HAP-1 (cell line): Measurements from ENCODE around the gene SELENOT.

ENCODE experiments used
- DNase-seq, 2 experiments: peaks; one replicate each; pipeline ENCODE4 v3.0.0-alpha.2; 2016 to 2020; ENCODE audit warnings: low spot score in 2 of 2
- H3K27me3 ChIP-seq: fragments of 250-450 bp; sonication (Bioruptor Pico); 2 replicates; pipeline ENCODE4 v1.5.1; 2020; ENCODE audit warnings: low read depth, mild to moderate bottlenecking, moderate library complexity
- H3K36me3 ChIP-seq: fragments of 250-450 bp; sonication (Bioruptor Pico); replicated peaks from 2 replicates; pipeline ENCODE4 v1.5.1; 2020; ENCODE audit warnings: mild to moderate bottlenecking
- H3K4me1 ChIP-seq: fragments of 250-450 bp; sonication (Bioruptor Pico); 2 replicates; pipeline ENCODE4 v1.5.1; 2020; ENCODE audit warnings: mild to moderate bottlenecking
- H3K4me3 ChIP-seq: fragments of 250-450 bp; sonication (Bioruptor Pico); 2 replicates; pipeline ENCODE4 v1.5.1; 2020; ENCODE audit warnings: mild to moderate bottlenecking, moderate library complexity
- H3K9me3 ChIP-seq: fragments of 250-450 bp; sonication (Bioruptor Pico); 2 replicates; pipeline ENCODE4 v1.5.1; 2020; ENCODE audit warnings: mild to moderate bottlenecking, moderate library complexity
- in situ Hi-C: fragments of 300-500 bp; cut with MboI; formaldehyde crosslinking; loops from 3 replicates; pipeline ENCODE4 v1.14.3; 2020; ENCODE audit warnings: low sequenced_read_pairs, inconsistent platforms, mixed read lengths

SELENOT gene, protein sequence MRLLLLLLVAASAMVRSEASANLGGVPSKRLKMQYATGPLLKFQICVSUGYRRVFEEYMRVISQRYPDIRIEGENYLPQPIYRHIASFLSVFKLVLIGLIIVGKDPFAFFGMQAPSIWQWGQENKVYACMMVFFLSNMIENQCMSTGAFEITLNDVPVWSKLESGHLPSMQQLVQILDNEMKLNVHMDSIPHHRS

DNA sequence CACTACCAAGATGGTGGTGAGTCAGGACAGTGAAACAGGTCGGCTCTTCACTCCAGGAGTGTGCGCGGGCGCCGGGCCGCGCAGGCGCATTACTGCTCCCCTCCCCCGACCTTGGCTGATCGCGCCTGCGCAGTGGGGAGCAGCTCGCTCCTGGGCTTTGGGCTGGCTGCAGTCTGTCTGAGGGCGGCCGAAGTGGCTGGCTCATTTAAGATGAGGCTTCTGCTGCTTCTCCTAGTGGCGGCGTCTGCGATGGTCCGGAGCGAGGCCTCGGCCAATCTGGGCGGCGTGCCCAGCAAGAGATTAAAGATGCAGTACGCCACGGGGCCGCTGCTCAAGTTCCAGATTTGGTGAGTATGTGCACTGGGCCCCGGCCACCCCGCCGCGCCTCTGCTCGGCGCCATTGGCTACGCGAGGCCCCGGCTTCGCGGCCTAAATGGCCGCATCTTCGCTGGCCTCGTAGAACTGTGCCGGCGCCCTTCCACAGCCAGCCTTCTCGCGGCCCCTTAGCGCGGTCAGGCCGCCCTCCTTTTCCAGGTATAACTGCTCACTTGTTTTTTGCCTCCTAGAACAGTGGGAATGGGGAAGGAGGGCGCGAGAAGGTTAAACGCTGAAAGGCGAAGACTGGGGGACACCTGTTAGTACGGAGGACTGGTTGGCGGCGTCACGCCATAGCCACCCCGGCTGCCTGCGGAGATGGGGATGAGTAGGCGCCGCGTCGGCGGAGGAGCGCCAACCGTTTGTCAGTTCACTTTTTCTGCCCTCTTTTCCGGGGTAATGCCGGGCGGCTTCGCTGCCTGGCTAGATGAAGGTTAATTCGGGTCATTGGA lies at the start of gene SELENOT:
TSS of gene SELENOT (plus strand) at position 169 of the 827 bp plus-strand sequence. CDS start at position 211, 42 bp downstream.
- peaks cover 53% of the 10 kb centered on the region for H3K4me1 ChIP-seq
- no peaks in the 10 kb centered on the region for H3K27me3 ChIP-seq
- peak; percentile 93 to 96 for DNase-seq
- peak within 1 kb of the TSS; percentile 71 for H3K4me3 ChIP-seq
- in situ Hi-C loops: loop anchor here (5.0 to 10.0 kb wide), 2 partner anchors 56 to 161 kb away; partner anchors contain the start of genes EIF2A, SERP1 and SIAH2
- H3K36me3 ChIP-seq: no peaks in the 10 kb centered on the region; the same call in 1 of the 2 replicates
- no peaks in the 10 kb centered on the region for H3K9me3 ChIP-seq

DNA sequence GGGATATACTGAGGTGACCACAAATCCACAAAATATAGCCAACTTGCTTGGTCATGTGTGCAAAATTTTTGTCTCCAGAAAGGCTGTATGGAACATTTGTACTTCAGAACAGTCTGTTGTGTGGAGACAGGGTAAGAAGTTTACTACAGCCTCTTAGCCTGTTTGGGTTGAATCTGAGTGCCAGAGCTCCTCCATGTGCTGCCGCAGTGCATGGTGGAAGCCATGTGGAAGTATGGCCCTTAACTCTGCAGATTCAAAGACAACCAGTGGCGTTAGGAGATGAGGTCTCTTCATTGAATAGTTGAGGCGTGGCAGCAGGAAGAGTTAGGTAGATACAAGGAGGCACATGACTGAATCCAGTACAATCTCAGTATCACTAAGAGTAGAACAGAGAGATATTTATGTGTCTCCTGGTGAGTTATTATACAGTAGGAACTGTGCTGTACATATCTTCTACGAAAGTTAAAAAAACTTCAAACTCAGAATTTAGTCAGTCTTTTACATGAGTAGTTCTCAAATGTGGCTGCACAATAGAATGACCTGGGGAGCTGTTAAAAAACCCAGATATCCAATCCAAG lies 47.2 kb upstream of the SELENOT start:
- in situ Hi-C loops: no loop called here
- no peaks in the 10 kb centered on the region for H3K27me3 ChIP-seq
- H3K4me3 ChIP-seq: no peak overlapping the region
- H3K4me1 ChIP-seq: peaks cover 13% of the 10 kb centered on the region
- H3K9me3 ChIP-seq: no peaks in the 10 kb centered on the region
- peaks cover 28% of the 10 kb centered on the region for H3K36me3 ChIP-seq
- no peak for DNase-seq

GRCh38 chr3:150556792-150557191 lies 46.3 kb upstream of the SELENOT start:
- DNase-seq: no peak
- H3K4me3 ChIP-seq: no peak overlapping the region
- H3K27me3 ChIP-seq: no peaks in the 10 kb centered on the region
- H3K9me3 ChIP-seq: no peaks in the 10 kb centered on the region
- H3K4me1 ChIP-seq: peaks cover 13% of the 10 kb centered on the region
- H3K36me3 ChIP-seq: peaks cover 26% of the 10 kb centered on the region
- in situ Hi-C loops: no loop called here

DNA sequence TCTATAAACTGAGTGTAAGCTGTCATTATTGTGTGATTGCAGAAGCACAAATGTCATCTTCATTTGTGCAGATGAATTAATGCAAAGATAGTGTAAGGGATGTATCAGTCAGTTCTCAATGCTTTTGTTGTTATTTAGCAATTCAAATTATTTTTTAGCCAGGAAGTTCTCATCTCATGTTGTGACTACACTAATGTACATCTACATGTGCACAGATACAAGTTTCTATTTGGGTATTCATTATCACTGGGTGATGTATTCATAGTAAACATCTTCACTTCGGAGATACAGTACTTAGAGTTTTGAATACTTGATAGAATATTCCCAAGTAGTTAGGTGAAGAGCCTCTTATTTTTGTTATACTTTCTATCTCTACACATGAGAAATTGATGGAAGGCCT lies 45.4 kb upstream of the SELENOT start:
- DNase-seq: no peak
- Histone ChIP-seq H3K4me3 (no peak overlapping the region), H3K36me3 (peaks cover 17% of the 10 kb centered on the region), H3K4me1 (peaks cover 13% of the 10 kb centered on the region), H3K9me3 (no peaks in the 10 kb centered on the region), H3K27me3 (no peaks in the 10 kb centered on the region)
- in situ Hi-C loops: no loop called here

- Histone ChIP-seq H3K4me3 (no peak overlapping the region), H3K27me3 (no peaks in the 10 kb centered on the region), H3K9me3 (no peaks in the 10 kb centered on the region), H3K36me3 (peaks cover 28% of the 10 kb centered on the region), H3K4me1 (no peaks in the 10 kb centered on the region; the same call in 1 of the 2 replicates)
- DNase-seq: no peak
- in situ Hi-C loops: no loop called here
Measured at GRCh38 chr3:150564243-150564642, 38.9 kb upstream of the SELENOT start.

DNA sequence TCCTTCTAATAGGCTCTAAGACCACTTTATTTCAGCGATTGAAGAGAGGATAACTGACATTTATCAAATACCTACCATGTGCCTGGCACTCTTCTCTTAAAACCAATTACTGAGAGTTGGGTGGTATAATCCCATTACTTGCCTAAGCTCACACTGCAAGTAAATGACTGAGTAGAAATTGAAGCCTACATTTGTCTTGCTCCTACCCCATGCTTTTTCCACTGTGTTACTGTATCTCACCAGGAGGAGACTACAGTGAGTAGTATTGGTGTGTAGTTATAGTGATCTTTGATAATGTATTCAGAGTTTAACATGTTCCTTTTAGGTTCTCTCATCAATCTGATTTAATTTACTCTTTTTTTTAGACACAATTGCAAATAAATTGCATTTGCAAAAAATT lies 35.8 kb upstream of the SELENOT start:
- in situ Hi-C loops: no loop called here
- Histone ChIP-seq H3K4me3 (no peak overlapping the region), H3K4me1 (no peaks in the 10 kb centered on the region), H3K27me3 (no peaks in the 10 kb centered on the region), H3K9me3 (no peaks in the 10 kb centered on the region), H3K36me3 (peaks cover 41% of the 10 kb centered on the region)
- no peak for DNase-seq

DNA sequence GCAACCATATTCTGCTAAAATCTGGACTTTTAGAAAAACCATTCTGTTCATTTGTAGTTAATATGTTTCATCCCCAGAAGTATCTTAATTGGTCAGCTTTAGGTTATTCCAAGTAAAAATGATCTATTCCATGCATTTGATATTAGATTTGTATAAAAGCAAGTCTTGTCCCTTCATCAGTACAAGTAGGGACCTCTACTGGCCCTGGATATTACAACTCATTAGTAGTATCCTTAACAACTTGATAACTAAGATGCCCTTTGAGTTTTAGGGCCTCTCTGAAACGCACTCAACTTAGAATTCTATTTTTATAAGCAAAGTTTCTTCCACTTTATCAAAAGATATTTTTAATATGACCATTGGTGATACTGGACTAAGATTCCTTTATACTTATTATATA lies 25.3 kb upstream of the SELENOT start:
- peaks cover 36% of the 10 kb centered on the region for H3K36me3 ChIP-seq
- in situ Hi-C loops: no loop called here

DNA sequence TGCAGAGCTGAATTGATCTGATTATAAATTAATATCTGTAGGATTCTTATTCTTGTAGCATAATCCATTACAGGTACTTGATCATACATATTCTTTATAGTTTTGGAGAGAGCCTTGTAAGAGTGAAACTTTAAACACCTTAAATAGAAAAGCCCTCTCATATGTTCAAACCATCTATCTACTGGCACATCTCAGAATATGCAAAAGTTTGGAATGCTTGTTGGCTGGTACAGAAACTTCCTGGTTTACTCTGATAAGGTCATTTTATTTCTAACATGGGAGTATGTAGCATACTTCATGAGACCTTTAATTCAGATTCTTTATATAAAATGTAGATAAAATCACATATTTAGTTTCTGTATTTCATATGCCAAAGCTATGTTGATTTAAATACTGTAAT lies 21.9 kb upstream of the SELENOT start:
- DNase-seq: no peak
- no peaks in the 10 kb centered on the region for H3K9me3 ChIP-seq
- peaks cover 39% of the 10 kb centered on the region for H3K36me3 ChIP-seq
- H3K27me3 ChIP-seq: no peaks in the 10 kb centered on the region
- no peak overlapping the region for H3K4me3 ChIP-seq
- in situ Hi-C loops: no loop called here
- peaks cover 10% of the 10 kb centered on the region for H3K4me1 ChIP-seq

More for the DNA sequence above, 25.3 kb upstream of the SELENOT start:
- DNase-seq: no peak
- H3K27me3 ChIP-seq: no peaks in the 10 kb centered on the region
- H3K4me3 ChIP-seq: no peak overlapping the region
- peaks cover 4% of the 10 kb centered on the region for H3K4me1 ChIP-seq
- no peaks in the 10 kb centered on the region for H3K9me3 ChIP-seq

DNA sequence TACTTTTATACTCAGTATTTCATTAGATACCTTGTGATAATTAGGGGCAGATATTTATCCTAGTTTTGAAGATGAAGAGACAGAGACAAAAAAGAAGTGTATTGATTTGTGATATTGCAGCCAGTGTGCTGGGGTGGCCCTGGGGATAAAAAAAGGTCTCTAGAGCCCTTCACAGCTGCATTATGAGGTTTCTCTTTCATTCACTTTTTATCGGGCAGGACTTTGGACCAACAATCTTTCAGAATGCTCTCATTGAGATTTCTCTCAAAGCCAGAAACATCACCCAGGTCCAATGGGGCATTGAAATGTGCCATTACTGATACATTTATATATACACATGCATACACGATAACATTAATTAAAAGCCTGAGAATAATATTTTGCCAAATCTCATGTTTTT lies 20.5 kb upstream of the SELENOT start:
- peaks cover 10% of the 10 kb centered on the region for H3K4me1 ChIP-seq
- no peak overlapping the region for H3K4me3 ChIP-seq
- H3K9me3 ChIP-seq: no peaks in the 10 kb centered on the region
- H3K27me3 ChIP-seq: no peaks in the 10 kb centered on the region
- in situ Hi-C loops: no loop called here
- DNase-seq: no peak
- peaks cover 34% of the 10 kb centered on the region for H3K36me3 ChIP-seq

DNA sequence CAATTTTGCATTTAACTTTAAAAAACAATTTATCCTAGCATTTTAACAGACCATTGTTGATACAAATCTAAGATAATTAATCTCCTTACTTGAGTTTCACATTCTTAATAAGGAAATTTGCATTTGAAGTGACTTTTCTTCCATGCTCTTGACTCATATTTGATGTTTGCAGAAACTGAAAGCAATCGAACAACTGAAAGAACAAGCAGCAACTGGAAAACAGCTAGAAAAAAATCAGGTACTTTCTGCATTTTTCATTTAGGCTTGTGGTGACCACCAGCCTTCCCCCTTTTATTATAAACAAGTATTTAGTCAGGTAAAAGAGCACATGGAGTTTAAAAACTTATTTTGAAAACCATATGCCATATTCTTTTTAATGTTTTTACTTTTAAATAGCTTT lies 20.1 kb upstream of the SELENOT start:
- no peaks in the 10 kb centered on the region for H3K27me3 ChIP-seq
- DNase-seq: peak in 1 of 2 experiments; percentile 46
- peaks cover 32% of the 10 kb centered on the region for H3K36me3 ChIP-seq
- peaks cover 10% of the 10 kb centered on the region for H3K4me1 ChIP-seq
- no peaks in the 10 kb centered on the region for H3K9me3 ChIP-seq
- in situ Hi-C loops: no loop called here
- H3K4me3 ChIP-seq: no peak overlapping the region

GRCh38 chr3:150588027-150588830 lies 14.9 kb upstream of the SELENOT start:
- in situ Hi-C loops: no loop called here
- no peaks in the 10 kb centered on the region for H3K9me3 ChIP-seq
- peaks cover 28% of the 10 kb centered on the region for H3K36me3 ChIP-seq
- DNase-seq: no peak
- no peaks in the 10 kb centered on the region for H3K27me3 ChIP-seq
- H3K4me1 ChIP-seq: peaks cover 2% of the 10 kb centered on the region
- H3K4me3 ChIP-seq: no peak overlapping the region

DNA sequence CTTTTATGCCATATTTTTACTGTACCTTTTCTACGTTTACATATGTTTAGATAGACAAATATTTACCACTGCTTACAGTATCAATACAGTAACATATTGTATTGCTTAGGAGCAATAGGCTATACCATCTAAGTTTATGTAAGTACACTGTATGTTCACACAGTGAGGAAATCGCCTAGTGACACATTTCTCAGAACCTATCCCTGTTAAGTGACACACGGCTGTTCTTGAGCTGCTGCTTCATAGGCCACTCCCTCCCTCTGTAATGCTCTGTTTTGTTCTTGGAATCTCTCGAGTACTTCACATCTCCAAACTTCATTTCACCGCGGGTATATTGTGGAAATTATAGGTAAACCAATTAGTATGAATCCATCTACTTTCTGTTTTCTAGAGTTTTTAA lies 13.4 kb upstream of the SELENOT start:
- no peak for DNase-seq
- in situ Hi-C loops: no loop called here

GRCh38 chr3:150594150-150594549 lies 9.0 kb upstream of the SELENOT start:
- Histone ChIP-seq H3K36me3 (no peaks in the 10 kb centered on the region), H3K9me3 (no peaks in the 10 kb centered on the region), H3K4me1 (peaks cover 8% of the 10 kb centered on the region), H3K27me3 (no peaks in the 10 kb centered on the region), H3K4me3 (no peak overlapping the region)
- in situ Hi-C loops: no loop called here
- DNase-seq: no peak

More for the DNA sequence above, 13.4 kb upstream of the SELENOT start:
- no peaks in the 10 kb centered on the region for H3K4me1 ChIP-seq
- no peaks in the 10 kb centered on the region for H3K9me3 ChIP-seq
- no peak overlapping the region for H3K4me3 ChIP-seq
- no peaks in the 10 kb centered on the region for H3K27me3 ChIP-seq
- peaks cover 17% of the 10 kb centered on the region for H3K36me3 ChIP-seq
